Activated CD8-positive, alpha-beta T cell treated with anti-CD3 and anti-CD28 coated beads, Interleukin-2, amount 10 ng/mL, durations not matched to agents 7 days and 5 days (primary cell): ENCODE data around the gene FAM227B. TPM values are rescaled to one million over a fixed set of nuclear protein-coding genes. Genes with fewer than 3 reads are reported as not detected.

Experiments used
- ATAC-seq: fragments of 150-1000 bp; cut with Tn5 transposase; one replicate; pipeline ENCODE4 v1.10.0; 2021; ENCODE audit warnings: moderate library complexity
- CTCF ChIA-PET: fragments of 350-600 bp; sonication (Branson Sonifier 250); formaldehyde crosslinking; loops from one replicate; lab custom pipeline; 2021; ENCODE audit warnings: antibody characterized with exemption; lab: Charles Lee
- POLR2A ChIA-PET: fragments of 350-600 bp; sonication (Branson Sonifier 250); formaldehyde crosslinking; loops from one replicate; lab custom pipeline; 2021; ENCODE audit warnings: antibody characterized with exemption; lab: Charles Lee
- DNase-seq: peaks from one replicate; pipeline ENCODE4 v3.0.0-alpha.2; 2020
- H3K27ac Mint-ChIP-seq: one replicate; pipeline ENCODE4 v1.8.0; 2021; ENCODE audit warnings: mild to moderate bottlenecking, mixed read lengths
- H3K27me3 Mint-ChIP-seq: one replicate; pipeline ENCODE4 v1.8.0; 2021; ENCODE audit warnings: low read depth, mixed read lengths
- H3K36me3 Mint-ChIP-seq: one replicate; pipeline ENCODE4 v1.8.0; 2021; ENCODE audit warnings: low read depth, mixed read lengths
- H3K4me1 Mint-ChIP-seq: one replicate; pipeline ENCODE4 v1.8.0; 2021; ENCODE audit warnings: low read depth, mixed read lengths
- H3K4me3 Mint-ChIP-seq: one replicate; pipeline ENCODE4 v1.8.0; 2021; ENCODE audit warnings: mild to moderate bottlenecking, mixed read lengths
- H3K9me3 Mint-ChIP-seq: one replicate; pipeline ENCODE4 v1.8.0; 2022; ENCODE audit warnings: mixed read lengths; ENCODE audit not compliant: insufficient read depth
- total RNA-seq, 2 experiments: library from RNA; stranded (reverse); gene quantifications; one replicate each; pipeline ENCODE4 v1.2.3, GENCODE V29; 2021

FAM227B gene
- total RNA-seq, 2 experiments from 2014 or later, result 3.2 to 3.7 TPM

GRCh38 chr15:49458145-49458544 lies 162.5 kb downstream of the FAM227B start:
- DNase-seq, result no peak
- no peak overlapping the region for H3K4me3 Mint-ChIP-seq
- peaks cover 21% of the 10 kb centered on the region for H3K27me3 Mint-ChIP-seq
- no peaks in the 10 kb centered on the region for H3K9me3 Mint-ChIP-seq
- ChIA-PET POLR2A (no interaction called here), CTCF (no interaction called here)
- no peaks in the 10 kb centered on the region for H3K4me1 Mint-ChIP-seq
- H3K27ac Mint-ChIP-seq, result no peak overlapping the region
- H3K36me3 Mint-ChIP-seq, result no peaks in the 10 kb centered on the region
- ATAC-seq, result no peak

- H3K4me1 Mint-ChIP-seq, result no peaks in the 10 kb centered on the region
- POLR2A ChIA-PET, result no interaction called here
- no peaks in the 10 kb centered on the region for H3K36me3 Mint-ChIP-seq
- no peak for ATAC-seq
- CTCF ChIA-PET, result interaction anchor here (1.1 kb wide), 1 partner anchor 15 kb away, joined by 3 read pairs; no protein-coding TSS in a partner anchor
- no peak for DNase-seq
- no peak overlapping the region for H3K4me3 Mint-ChIP-seq
- no peak overlapping the region for H3K27ac Mint-ChIP-seq
- peaks cover 21% of the 10 kb centered on the region for H3K27me3 Mint-ChIP-seq
- H3K9me3 Mint-ChIP-seq, result no peaks in the 10 kb centered on the region
These were observed 164.5 kb downstream of the FAM227B start for GRCh38 chr15:49456166-49456565.

- Mint-ChIP-seq H3K9me3 (no peaks in the 10 kb centered on the region), H3K4me1 (no peaks in the 10 kb centered on the region), H3K36me3 (no peaks in the 10 kb centered on the region), H3K27ac (no peak overlapping the region), H3K27me3 (peaks cover 19% of the 10 kb centered on the region), H3K4me3 (no peak overlapping the region)
- ATAC-seq (no peak), DNase-seq (no peak)
- ChIA-PET CTCF (no interaction called here), POLR2A (no interaction called here)
These were observed 168.0 kb downstream of the FAM227B start for GRCh38 chr15:49452595-49452994.

GRCh38 chr15:49441816-49442215 lies 178.8 kb downstream of the FAM227B start:
- Mint-ChIP-seq H3K36me3 (no peaks in the 10 kb centered on the region), H3K27me3 (peaks cover 7% of the 10 kb centered on the region), H3K9me3 (no peaks in the 10 kb centered on the region), H3K4me1 (no peaks in the 10 kb centered on the region), H3K4me3 (no peak overlapping the region), H3K27ac (no peak overlapping the region)
- ATAC-seq, result no peak
- CTCF ChIA-PET, result no interaction called here
- POLR2A ChIA-PET, result no interaction called here
- DNase-seq, result no peak

- no peak overlapping the region for H3K27ac Mint-ChIP-seq
- H3K27me3 Mint-ChIP-seq, result peaks cover 6% of the 10 kb centered on the region
- H3K9me3 Mint-ChIP-seq, result no peaks in the 10 kb centered on the region
- DNase-seq, result no peak
- POLR2A ChIA-PET, result no interaction called here
- CTCF ChIA-PET, result no interaction called here
- no peak overlapping the region for H3K4me3 Mint-ChIP-seq
- H3K4me1 Mint-ChIP-seq, result no peaks in the 10 kb centered on the region
- no peak for ATAC-seq
- H3K36me3 Mint-ChIP-seq, result no peaks in the 10 kb centered on the region
These were observed 179.3 kb downstream of the FAM227B start for GRCh38 chr15:49441356-49441755.

GRCh38 chr15:49439678-49440395 lies 180.8 kb downstream of the FAM227B start:
- DNase-seq (no peak), ATAC-seq (no peak)
- peaks cover 2% of the 10 kb centered on the region for H3K27me3 Mint-ChIP-seq
- CTCF ChIA-PET, result interaction anchor here (0.6 kb wide), 1 partner anchor 61 kb away, joined by 3 read pairs; no protein-coding TSS in a partner anchor
- H3K4me3 Mint-ChIP-seq, result no peak overlapping the region
- H3K9me3 Mint-ChIP-seq, result no peaks in the 10 kb centered on the region
- no peaks in the 10 kb centered on the region for H3K4me1 Mint-ChIP-seq
- no peak overlapping the region for H3K27ac Mint-ChIP-seq
- POLR2A ChIA-PET, result no interaction called here
- no peaks in the 10 kb centered on the region for H3K36me3 Mint-ChIP-seq

- Mint-ChIP-seq H3K27ac (no peak overlapping the region), H3K27me3 (peaks cover 2% of the 10 kb centered on the region), H3K36me3 (no peaks in the 10 kb centered on the region), H3K4me3 (no peak overlapping the region), H3K9me3 (no peaks in the 10 kb centered on the region), H3K4me1 (no peaks in the 10 kb centered on the region)
- DNase-seq (no peak), ATAC-seq (no peak)
- ChIA-PET POLR2A (no interaction called here), CTCF (interaction anchor here (0.6 to 0.7 kb wide), 2 partner anchors 62 to 877 kb away, joined by 3 read pairs; no protein-coding TSS in a partner anchor)
These were observed 181.5 kb downstream of the FAM227B start for GRCh38 chr15:49438962-49439631.

- DNase-seq, result no peak
- H3K27ac Mint-ChIP-seq, result no peak overlapping the region
- ChIA-PET CTCF (no interaction called here), POLR2A (no interaction called here)
- H3K9me3 Mint-ChIP-seq, result no peaks in the 10 kb centered on the region
- ATAC-seq, result no peak
- no peaks in the 10 kb centered on the region for H3K4me1 Mint-ChIP-seq
- H3K4me3 Mint-ChIP-seq, result no peak overlapping the region
- H3K27me3 Mint-ChIP-seq, result peaks cover 7% of the 10 kb centered on the region
- H3K36me3 Mint-ChIP-seq, result no peaks in the 10 kb centered on the region
These were observed 183.9 kb downstream of the FAM227B start for GRCh38 chr15:49436751-49437150.

- CTCF ChIA-PET, result no interaction called here
- Mint-ChIP-seq H3K27ac (no peak overlapping the region), H3K36me3 (no peaks in the 10 kb centered on the region), H3K9me3 (no peaks in the 10 kb centered on the region), H3K4me1 (no peaks in the 10 kb centered on the region), H3K4me3 (no peak overlapping the region), H3K27me3 (peaks cover 7% of the 10 kb centered on the region)
- POLR2A ChIA-PET, result no interaction called here
- no peak for ATAC-seq
- DNase-seq, result no peak
These were observed 185.4 kb downstream of the FAM227B start for GRCh38 chr15:49435174-49435573.

GRCh38 chr15:49430046-49430445 lies 190.6 kb downstream of the FAM227B start:
- Mint-ChIP-seq H3K4me1 (no peaks in the 10 kb centered on the region), H3K27ac (no peak overlapping the region), H3K9me3 (no peaks in the 10 kb centered on the region), H3K4me3 (no peak overlapping the region), H3K36me3 (no peaks in the 10 kb centered on the region), H3K27me3 (peaks cover 13% of the 10 kb centered on the region)
- ATAC-seq, result no peak
- ChIA-PET CTCF (no interaction called here), POLR2A (no interaction called here)
- no peak for DNase-seq

- ATAC-seq (no peak), DNase-seq (no peak)
- H3K27ac Mint-ChIP-seq, result no peak overlapping the region
- POLR2A ChIA-PET, result no interaction called here
- no peak overlapping the region for H3K4me3 Mint-ChIP-seq
- H3K27me3 Mint-ChIP-seq, result peaks cover 9% of the 10 kb centered on the region
- no peaks in the 10 kb centered on the region for H3K9me3 Mint-ChIP-seq
- H3K36me3 Mint-ChIP-seq, result no peaks in the 10 kb centered on the region
- H3K4me1 Mint-ChIP-seq, result no peaks in the 10 kb centered on the region
- CTCF ChIA-PET, result no interaction called here
These were observed 192.1 kb downstream of the FAM227B start for GRCh38 chr15:49428409-49429095.

- POLR2A ChIA-PET, result no interaction called here
- H3K27me3 Mint-ChIP-seq, result peaks cover 8% of the 10 kb centered on the region
- DNase-seq, result no peak
- H3K36me3 Mint-ChIP-seq, result no peaks in the 10 kb centered on the region
- no peak overlapping the region for H3K4me3 Mint-ChIP-seq
- H3K4me1 Mint-ChIP-seq, result no peaks in the 10 kb centered on the region
- CTCF ChIA-PET, result interaction anchor here (0.6 kb wide), 1 partner anchor 291 kb away, joined by 3 read pairs; no protein-coding TSS in a partner anchor
- no peaks in the 10 kb centered on the region for H3K9me3 Mint-ChIP-seq
- no peak for ATAC-seq
- no peak overlapping the region for H3K27ac Mint-ChIP-seq
These were observed 193.2 kb downstream of the FAM227B start for GRCh38 chr15:49427372-49427771.
